ENCODE results near the gene DHX34.
A peak's percentile ranks its signal among the peaks of the same experiment; 100 is the strongest.
"Not testable (repeated sequence)": the region's sequence is repeated elsewhere in the genome, so short reads cannot be mapped to it uniquely, and the experiment has no call there.

DHX34 gene

DNA sequence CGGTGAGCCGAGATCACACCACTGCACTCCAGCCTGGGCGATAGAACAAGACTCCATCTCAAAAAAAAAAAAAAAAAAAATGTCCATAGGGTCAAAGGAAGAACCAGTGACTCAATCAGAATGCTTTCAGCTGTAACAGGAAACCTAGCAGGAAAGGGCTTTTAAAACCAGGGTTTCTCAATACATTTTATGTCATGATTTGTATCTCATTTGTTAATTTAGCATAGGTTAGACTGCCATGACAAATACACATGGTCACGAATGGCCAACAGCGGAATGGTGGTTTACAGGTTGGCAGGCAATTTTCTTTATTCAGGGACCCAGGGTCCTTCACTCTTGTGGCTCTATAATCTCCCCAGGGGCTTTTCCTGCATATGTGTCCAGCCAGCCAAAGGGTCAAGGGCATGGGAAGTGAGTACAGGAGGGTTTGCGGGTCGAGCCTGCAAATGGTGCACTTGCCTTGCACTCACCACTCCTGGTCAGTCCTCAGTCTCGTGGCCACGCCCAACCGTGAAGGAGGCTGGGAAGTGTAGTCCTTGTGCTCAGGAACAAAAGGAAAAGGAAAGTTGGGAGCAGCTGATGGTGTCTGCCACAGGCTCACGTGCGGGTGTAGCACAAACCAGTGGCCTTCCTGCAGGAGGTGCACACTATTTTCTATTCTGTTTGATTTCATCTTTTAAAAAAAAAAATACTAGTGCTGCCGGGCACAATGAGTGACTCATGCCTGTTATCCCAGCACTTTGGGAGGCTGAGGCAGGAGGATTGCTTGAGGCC, 14.8 kb downstream of the DHX34 start:
- peaks cover 46 to 63% of the 10 kb centered on the region in 2 donors for H3K36me3 Mint-ChIP-seq

DNA sequence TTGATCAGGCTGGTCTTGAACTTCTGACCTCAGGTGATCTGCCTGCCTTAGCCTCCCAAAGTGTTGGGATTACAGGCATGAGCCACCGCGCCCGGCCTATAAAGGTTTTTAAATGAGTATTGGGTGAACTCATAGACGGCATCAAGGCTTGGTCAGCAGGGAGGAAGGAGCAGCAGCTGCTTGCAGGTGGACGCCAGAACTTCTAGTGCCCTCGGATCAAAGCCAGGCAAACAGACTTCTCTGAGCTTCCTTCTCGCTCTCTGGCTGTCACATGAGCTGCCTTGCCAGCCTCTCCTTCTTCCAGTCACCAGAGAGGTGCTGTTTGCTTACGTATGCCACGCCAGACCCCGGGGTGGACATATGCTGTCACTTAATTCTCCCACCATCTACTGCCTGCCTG, 16.3 kb downstream of the DHX34 start:
- not testable (repeated sequence) for H3K4me3 Mint-ChIP-seq; H3K9me3 Mint-ChIP-seq; H3K4me1 Mint-ChIP-seq; H3K27me3 Mint-ChIP-seq; DNase-seq; ATAC-seq (replicated peaks)
- Mint-ChIP-seq H3K36me3 (peaks cover 48 to 64% of the 10 kb centered on the region in 2 donors), H3K27ac (peak overlapping the region; percentile 9)

More for the DNA sequence above, 14.8 kb downstream of the DHX34 start:
- Mint-ChIP-seq H3K4me1 (no peaks in the 10 kb centered on the region), H3K4me3 (no peak overlapping the region), H3K27me3 (no peaks in the 10 kb centered on the region), H3K27ac (no peak overlapping the region), H3K9me3 (no peaks in the 10 kb centered on the region)
- DNase-seq (no peak), ATAC-seq (replicated peaks) (no peak)

DNA sequence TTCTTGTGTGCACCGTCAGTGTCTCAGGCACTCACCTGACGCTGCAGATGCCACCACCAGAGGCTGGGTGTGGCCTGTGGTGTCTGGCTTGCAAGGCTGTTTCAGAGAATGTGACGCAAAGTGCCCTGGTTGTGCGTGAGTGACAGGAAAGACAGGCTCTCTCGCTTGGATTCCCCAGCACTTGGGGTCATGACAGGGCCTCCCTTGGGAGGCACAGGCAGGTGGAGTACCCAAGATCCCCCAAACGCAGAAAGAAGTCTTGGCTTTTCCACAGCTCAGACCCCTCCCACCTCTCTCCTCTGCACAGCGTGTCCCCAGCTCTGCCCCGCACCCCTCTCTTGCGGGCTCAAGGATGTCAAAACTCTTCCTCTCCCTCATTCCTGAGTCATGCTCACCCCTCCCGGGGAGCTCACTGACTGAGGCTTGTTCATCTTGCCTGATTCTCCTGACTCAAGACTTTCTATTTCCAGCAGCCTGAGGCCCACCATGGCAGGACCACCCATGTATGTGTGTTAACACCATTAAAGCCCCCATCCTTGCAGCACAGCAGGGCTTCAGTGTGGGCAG, 21.0 kb downstream of the DHX34 start:
- no peak overlapping the region for H3K4me3 Mint-ChIP-seq
- H3K9me3 Mint-ChIP-seq: no peaks in the 10 kb centered on the region
- H3K27me3 Mint-ChIP-seq: no peaks in the 10 kb centered on the region
- H3K27ac Mint-ChIP-seq: no peak overlapping the region
- ATAC-seq (replicated peaks) (no peak), DNase-seq (no peak)
- H3K36me3 Mint-ChIP-seq: peaks cover 27 to 36% of the 10 kb centered on the region in 2 donors
- H3K4me1 Mint-ChIP-seq: no peaks in the 10 kb centered on the region

DNA sequence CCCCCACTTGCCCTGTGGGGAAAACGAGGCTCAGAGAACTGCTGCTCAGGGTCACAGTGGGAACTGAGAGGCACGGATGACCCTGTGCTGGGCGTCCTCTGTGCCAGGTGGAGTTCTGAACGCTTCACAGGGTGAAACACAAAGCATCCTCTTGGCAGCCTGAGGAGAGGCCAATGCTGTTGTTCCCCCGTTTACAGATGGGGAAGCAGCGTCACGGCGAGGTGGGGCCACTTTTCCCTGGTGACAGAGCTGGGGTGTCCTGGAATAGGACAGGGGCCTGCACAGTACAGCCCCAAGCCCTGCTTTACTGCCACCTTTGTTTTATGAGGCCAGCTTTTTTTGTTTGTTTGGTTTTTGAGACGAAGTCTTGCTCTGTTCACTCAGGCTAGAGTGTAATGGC, 22.1 kb downstream of the DHX34 start:
- H3K27me3 Mint-ChIP-seq: no peaks in the 10 kb centered on the region
- H3K9me3 Mint-ChIP-seq: no peaks in the 10 kb centered on the region
- ATAC-seq (replicated peaks): no peak
- no peaks in the 10 kb centered on the region for H3K4me1 Mint-ChIP-seq
- H3K4me3 Mint-ChIP-seq: no peak overlapping the region
- DNase-seq: no peak
- no peak overlapping the region for H3K27ac Mint-ChIP-seq
- peaks cover 29 to 38% of the 10 kb centered on the region in 2 donors for H3K36me3 Mint-ChIP-seq

DNA sequence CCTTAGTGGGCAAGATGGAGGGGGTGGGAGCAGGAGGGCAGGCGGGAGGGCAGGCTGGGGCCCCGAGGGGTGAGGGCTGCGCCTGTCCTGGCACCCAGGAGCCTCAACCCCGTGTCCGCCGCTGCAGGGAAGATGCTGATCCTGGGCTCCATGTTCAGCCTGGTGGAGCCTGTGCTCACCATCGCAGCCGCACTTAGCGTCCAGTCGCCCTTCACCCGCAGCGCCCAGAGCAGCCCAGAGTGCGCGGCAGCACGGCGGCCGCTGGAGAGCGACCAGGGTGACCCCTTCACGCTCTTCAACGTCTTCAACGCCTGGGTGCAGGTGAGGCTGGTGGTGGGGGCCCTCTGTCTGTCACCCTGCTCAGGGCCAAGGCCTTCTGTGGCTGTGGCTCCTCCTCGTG, 23.5 kb downstream of the DHX34 start:
- Mint-ChIP-seq H3K36me3 (peaks cover 31 to 41% of the 10 kb centered on the region in 2 donors), H3K4me1 (peaks cover 0 to 3% of the 10 kb centered on the region in 2 donors), H3K27ac (no peak overlapping the region), H3K9me3 (no peaks in the 10 kb centered on the region), H3K4me3 (no peak overlapping the region), H3K27me3 (no peaks in the 10 kb centered on the region)
- DNase-seq: no peak
- ATAC-seq (replicated peaks): no peak

DNA sequence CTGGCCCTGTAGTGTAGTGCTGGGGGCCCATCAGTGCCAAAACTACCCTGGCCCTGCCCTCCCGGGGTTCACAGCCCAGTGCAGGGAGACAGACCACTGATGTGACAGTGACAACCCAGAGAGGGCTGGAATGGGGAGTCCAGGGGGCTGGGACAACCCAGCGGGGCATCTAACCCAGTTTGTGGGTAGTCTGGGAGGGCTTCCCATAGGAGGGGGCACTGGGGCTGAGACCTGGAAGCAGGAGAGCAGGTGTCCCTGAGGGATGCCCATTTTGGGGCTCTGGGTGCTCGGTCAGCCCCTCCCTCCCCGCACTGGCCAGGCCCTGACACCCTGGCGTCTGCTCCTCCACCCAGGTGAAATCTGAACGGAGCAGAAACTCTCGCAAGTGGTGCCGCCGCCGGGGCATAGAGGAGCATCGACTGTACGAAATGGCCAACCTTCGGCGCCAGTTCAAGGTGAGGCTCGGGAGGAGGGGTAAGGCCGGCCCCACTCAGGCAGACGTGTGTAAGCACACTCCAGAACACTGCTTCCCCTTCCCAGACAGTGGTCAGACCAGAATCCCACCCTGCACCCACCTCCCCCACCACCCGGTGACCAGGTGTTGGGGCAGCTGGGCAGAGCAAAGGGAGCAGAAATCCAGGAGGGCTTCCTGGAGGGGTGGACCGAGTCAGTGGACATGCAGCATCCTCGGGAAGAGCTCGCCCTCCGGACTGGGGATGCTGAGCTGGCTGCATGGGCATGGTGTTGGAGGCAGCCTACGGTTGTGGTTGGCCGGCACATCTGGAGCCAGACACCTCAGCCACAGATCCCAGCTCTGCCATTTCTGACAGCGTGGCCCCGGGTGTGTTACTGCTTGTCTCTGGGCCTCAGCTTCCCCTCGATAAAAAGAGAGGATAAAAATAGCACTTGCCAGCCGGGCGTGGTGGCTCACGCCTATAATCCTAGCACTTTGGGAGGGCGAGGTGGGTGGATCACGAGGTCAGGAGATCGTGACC, 24.4 kb downstream of the DHX34 start:
- H3K4me3 Mint-ChIP-seq: no peak overlapping the region
- H3K27me3 Mint-ChIP-seq: no peaks in the 10 kb centered on the region
- ATAC-seq (replicated peaks): no peak
- no peak overlapping the region for H3K27ac Mint-ChIP-seq
- DNase-seq: no peak
- peaks cover 0 to 3% of the 10 kb centered on the region in 2 donors for H3K4me1 Mint-ChIP-seq
- no peaks in the 10 kb centered on the region for H3K9me3 Mint-ChIP-seq
- peaks cover 36 to 47% of the 10 kb centered on the region in 2 donors for H3K36me3 Mint-ChIP-seq

DNA sequence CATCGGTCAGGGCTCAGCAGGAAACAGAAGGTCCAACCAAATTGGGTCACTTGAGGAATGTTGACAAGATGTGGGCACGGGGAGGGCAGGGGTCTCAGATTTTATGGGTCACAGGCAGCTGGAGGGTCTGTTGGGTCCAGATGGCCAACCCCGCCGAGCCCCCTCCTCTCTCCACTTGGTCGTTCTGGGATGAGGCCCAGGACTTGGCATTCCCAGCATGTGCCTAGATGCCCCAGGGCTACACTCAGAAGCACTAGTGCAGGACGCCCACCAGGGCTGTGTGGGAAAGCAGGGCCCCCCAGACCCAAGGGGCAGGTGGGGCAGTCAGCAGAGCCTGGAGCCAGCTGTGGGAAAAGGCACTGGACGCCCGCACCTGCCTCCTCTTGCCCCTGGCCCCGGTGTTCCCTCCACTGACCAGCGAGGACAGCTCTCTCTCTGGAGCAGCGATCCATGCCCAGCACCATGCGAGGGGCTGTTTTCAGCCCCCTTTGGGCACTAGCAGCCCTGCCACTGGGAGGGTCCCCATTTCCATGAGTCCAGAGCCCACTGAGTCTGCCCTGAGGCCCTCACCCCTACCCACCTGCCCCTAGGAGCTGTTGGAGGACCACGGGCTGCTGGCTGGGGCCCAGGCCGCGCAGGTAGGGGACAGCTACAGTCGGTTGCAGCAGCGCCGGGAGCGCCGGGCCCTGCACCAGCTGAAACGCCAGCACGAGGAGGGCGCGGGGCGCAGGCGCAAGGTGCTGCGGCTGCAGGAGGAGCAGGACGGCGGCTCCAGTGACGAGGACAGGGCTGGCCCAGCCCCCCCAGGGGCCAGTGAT, 26.0 kb downstream of the DHX34 start:
- Mint-ChIP-seq H3K9me3 (no peaks in the 10 kb centered on the region), H3K27ac (no peak overlapping the region), H3K36me3 (peaks cover 40 to 47% of the 10 kb centered on the region in 2 donors), H3K27me3 (no peaks in the 10 kb centered on the region), H3K4me3 (no peak overlapping the region), H3K4me1 (peaks cover 0 to 3% of the 10 kb centered on the region in 2 donors)
- ATAC-seq (replicated peaks) (no peak), DNase-seq (no peak)

DNA sequence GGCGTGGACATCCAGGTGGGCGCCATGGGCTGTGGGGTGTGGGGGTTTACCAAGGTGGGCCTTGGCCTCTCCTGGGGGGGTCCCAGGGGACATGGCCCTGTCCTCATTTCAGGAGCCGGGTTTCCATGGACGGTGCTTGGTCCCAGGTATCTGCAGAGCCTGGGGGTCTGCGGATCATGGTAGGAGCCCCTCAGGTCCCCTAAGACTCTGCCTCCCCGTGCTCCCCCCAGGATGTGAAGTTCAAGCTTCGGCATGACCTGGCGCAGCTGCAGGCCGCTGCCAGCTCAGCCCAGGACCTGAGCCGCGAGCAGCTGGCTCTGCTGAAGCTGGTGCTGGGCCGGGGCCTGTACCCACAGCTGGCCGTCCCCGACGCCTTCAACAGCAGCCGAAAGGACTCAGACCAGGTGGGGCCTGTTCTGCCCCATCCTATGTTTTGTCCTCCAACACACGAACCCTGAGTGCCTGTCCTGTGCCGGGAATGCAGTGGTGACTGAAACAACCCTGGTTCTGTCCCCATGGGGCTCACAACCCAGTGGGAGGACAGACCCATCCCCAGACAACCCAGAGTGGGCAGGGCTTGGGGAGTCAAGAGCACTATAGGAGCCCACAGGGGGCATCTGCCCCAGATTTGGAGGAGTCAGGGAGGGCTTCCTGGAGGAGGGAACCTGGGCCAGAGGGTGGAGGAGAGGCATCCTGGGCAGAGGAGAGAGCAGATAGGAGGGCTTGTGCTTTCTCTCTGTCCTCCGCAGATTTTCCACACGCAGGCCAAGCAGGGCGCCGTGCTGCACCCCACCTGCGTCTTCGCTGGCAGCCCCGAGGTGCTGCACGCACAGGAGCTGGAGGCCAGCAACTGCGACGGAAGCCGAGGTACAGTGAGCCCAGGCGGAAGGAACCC, 26.8 kb downstream of the DHX34 start:
- Mint-ChIP-seq H3K4me1 (peaks cover 1 to 7% of the 10 kb centered on the region in 2 donors), H3K27me3 (no peaks in the 10 kb centered on the region), H3K36me3 (peaks cover 45 to 52% of the 10 kb centered on the region in 2 donors), H3K9me3 (no peaks in the 10 kb centered on the region), H3K27ac (peak overlapping the region; percentile 56), H3K4me3 (no peak overlapping the region)
- DNase-seq (no peak), ATAC-seq (replicated peaks) (no peak)

DNA sequence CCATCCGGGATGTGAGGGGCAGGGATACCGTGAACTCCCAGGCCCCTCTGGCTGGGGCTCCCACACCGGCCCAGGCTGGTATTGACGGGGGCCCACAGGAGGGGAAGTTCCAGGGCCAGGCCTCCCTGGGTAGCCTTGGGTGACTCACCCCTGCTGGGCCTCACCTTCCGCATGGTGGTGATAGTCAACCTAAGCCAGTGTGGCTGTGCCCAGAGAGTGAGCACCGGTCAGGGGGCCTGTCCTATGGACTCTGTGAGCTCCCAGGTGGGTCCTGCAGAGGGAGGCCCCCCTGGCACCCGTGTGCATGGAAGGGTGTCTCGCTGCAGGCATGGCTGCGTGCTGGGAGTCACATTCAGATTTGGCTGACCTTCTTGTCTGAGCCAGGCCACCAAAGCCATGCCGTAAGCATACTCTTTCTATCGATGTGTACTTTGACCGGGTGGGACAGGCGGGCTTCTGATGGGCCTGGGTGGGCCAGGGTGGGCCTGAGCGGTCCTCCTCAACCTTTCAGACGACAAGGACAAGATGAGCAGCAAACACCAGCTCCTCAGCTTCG, 27.6 kb downstream of the DHX34 start:
- H3K4me1 Mint-ChIP-seq: peaks cover 9 to 13% of the 10 kb centered on the region in 2 donors
- H3K4me3 Mint-ChIP-seq: no peak overlapping the region
- no peak overlapping the region for H3K27ac Mint-ChIP-seq
- no peaks in the 10 kb centered on the region for H3K27me3 Mint-ChIP-seq
- ATAC-seq (replicated peaks): no peak
- H3K9me3 Mint-ChIP-seq: peaks cover 3 to 4% of the 10 kb centered on the region in 2 donors
- peaks cover 53 to 58% of the 10 kb centered on the region in 2 donors for H3K36me3 Mint-ChIP-seq
- DNase-seq: no peak

DNA sequence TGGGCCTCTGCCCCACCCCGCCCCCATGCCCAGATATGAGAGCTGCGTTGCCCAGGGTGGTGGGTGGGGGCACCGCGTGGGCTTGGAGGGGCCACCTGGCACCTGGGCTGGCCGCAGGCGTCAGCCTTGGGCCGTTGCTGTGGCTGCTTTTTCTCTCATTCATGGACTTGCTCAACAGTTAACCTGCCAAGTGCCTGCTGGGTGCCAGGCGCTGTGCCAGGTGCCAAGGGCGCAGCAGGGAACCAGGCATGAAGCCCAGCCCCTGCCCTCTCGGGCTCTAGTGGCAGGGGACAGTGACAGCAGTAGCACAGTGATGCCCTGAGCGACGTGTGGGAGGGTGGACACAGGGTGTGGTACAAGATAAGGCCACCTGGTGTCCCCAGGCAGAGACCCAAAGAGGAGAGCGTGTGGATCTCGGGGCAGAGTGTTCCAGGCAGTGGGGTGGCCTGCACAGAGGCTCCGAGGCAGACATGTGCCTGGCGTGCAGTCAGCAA, 28.1 kb downstream of the DHX34 start:
- H3K36me3 Mint-ChIP-seq: peaks cover 58% of the 10 kb centered on the region in 2 donors
- ATAC-seq (replicated peaks): no peak
- no peak overlapping the region for H3K27ac Mint-ChIP-seq
- H3K27me3 Mint-ChIP-seq: no peaks in the 10 kb centered on the region
- no peak overlapping the region for H3K4me3 Mint-ChIP-seq
- H3K9me3 Mint-ChIP-seq: peaks cover 4 to 5% of the 10 kb centered on the region in 2 donors
- H3K4me1 Mint-ChIP-seq: peaks cover 14 to 17% of the 10 kb centered on the region in 2 donors
- no peak for DNase-seq

DNA sequence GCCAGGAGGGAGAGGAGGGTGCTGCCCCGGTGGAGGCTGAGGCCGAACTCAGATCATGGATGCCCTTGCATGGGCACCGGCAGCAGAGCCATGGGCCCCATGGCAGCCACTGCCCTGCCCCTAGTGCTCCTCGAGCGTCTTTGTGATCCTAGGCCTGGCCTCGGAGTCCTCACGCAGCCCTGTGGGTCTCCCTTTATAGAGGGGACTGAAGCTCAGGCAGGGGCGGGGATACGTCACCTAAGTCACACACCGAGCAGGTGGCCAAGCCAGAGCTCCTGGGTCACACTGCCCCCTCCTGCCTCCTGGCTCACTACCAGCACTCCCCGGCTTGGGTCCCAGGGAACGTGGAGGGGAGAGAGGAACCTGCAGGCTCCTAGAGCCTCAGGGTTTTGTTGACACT, 28.7 kb downstream of the DHX34 start:
- no peak overlapping the region for H3K27ac Mint-ChIP-seq
- H3K4me3 Mint-ChIP-seq: no peak overlapping the region
- peaks cover 4 to 5% of the 10 kb centered on the region in 2 donors for H3K9me3 Mint-ChIP-seq
- peaks cover 59 to 60% of the 10 kb centered on the region in 2 donors for H3K36me3 Mint-ChIP-seq
- H3K4me1 Mint-ChIP-seq: peaks cover 18 to 19% of the 10 kb centered on the region in 2 donors
- ATAC-seq (replicated peaks) (no peak), DNase-seq (no peak)
- no peaks in the 10 kb centered on the region for H3K27me3 Mint-ChIP-seq

DNA sequence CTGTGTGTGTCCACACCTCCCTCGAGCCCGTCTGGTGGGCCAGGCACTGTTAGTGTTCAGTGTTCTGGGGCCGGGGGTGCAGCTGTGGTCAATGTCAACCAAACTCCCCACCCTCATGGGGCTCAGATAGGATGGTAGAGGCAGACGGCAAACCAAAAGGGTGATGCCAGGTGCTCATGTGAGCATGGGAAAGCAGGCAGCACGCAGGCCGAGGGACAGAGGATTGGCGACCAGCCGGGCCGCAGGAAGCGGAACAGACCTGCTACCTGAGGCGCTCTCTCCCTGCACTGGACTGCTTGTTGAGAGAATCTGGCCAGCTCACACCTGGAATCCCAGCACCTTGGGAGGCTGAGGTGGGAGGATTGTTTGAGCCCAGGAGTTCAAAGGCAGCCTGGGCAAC, 29.1 kb downstream of the DHX34 start:
- no peak for ATAC-seq (replicated peaks)
- H3K4me3 Mint-ChIP-seq: no peak overlapping the region
- H3K9me3 Mint-ChIP-seq: peaks cover 4 to 5% of the 10 kb centered on the region in 2 donors
- peak overlapping the region; percentile 25 for H3K27ac Mint-ChIP-seq
- H3K27me3 Mint-ChIP-seq: no peaks in the 10 kb centered on the region
- no peak for DNase-seq
- H3K4me1 Mint-ChIP-seq: peaks cover 21 to 23% of the 10 kb centered on the region in 2 donors
- H3K36me3 Mint-ChIP-seq: peaks cover 63 to 64% of the 10 kb centered on the region in 2 donors
